MM.1S (cell line): ENCODE data around the gene ZW10.

Experiments
- DNase-seq: peaks from one replicate; pipeline ENCODE4 v3.0.0-alpha.2; 2015
- H2AFZ ChIP-seq: fragments of 300-600 bp; sonication (generic); 2 replicates; pipeline ENCODE4 v1.6.0; 2016; ENCODE audit warnings: antibody characterized with exemption, low read length
- H3F3A ChIP-seq: fragments of 300-600 bp; sonication (generic); 2 replicates; pipeline ENCODE4 v1.6.1; 2016; ENCODE audit warnings: mild to moderate bottlenecking, antibody characterized with exemption, low read length, moderate library complexity, mixed read lengths; ENCODE audit not compliant: insufficient read depth
- H3K27ac ChIP-seq: fragments of 300-600 bp; sonication (generic); 2 replicates; pipeline ENCODE4 v1.5.1; 2016; ENCODE audit warnings: mild to moderate bottlenecking, low read length
- H3K27me3 ChIP-seq: fragments of 300-600 bp; sonication (generic); replicated peaks from 2 replicates; pipeline ENCODE4 v1.6.0; 2016; ENCODE audit warnings: low read length; ENCODE audit not compliant: insufficient read depth
- H3K36me3 ChIP-seq: fragments of 300-600 bp; sonication (generic); replicated peaks from 2 replicates; pipeline ENCODE4 v1.6.1; 2016; ENCODE audit warnings: mild to moderate bottlenecking, low read length, mixed read lengths; ENCODE audit not compliant: insufficient read depth
- H3K4me1 ChIP-seq: fragments of 300-600 bp; sonication (generic); 2 replicates; pipeline ENCODE4 v1.6.1; 2016; ENCODE audit warnings: low read length, mixed read lengths
- H3K4me2 ChIP-seq: fragments of 300-600 bp; sonication (generic); 2 replicates; pipeline ENCODE4 v1.6.0; 2016; ENCODE audit warnings: low read depth, low read length
- H3K4me3 ChIP-seq: fragments of 300-600 bp; sonication (generic); 2 replicates; pipeline ENCODE4 v1.5.1; 2016; ENCODE audit warnings: low read length, mixed read lengths
- H3K79me2 ChIP-seq: fragments of 300-600 bp; sonication (generic); 2 replicates; pipeline ENCODE4 v1.6.1; 2016; ENCODE audit warnings: mixed run types, low read length, mixed read lengths
- H3K9ac ChIP-seq: fragments of 300-600 bp; sonication (generic); 2 replicates; pipeline ENCODE4 v1.6.1; 2016; ENCODE audit warnings: low read length, mixed read lengths
- H3K9me2 ChIP-seq: fragments of 300-600 bp; sonication (generic); replicated peaks from 2 replicates; pipeline ENCODE4 v1.6.1; 2016; ENCODE audit warnings: mild to moderate bottlenecking, low read length, mixed read lengths; ENCODE audit not compliant: insufficient read depth
- H3K9me3 ChIP-seq: fragments of 300-600 bp; sonication (generic); replicated peaks from 2 replicates; pipeline ENCODE4 v1.6.1; 2016; ENCODE audit warnings: mild to moderate bottlenecking, low read length, mixed read lengths; ENCODE audit not compliant: insufficient read depth
- H4K20me1 ChIP-seq: fragments of 300-600 bp; sonication (generic); 2 replicates; pipeline ENCODE4 v1.6.1; 2016; ENCODE audit warnings: mild to moderate bottlenecking, low read length, moderate library complexity, mixed read lengths; ENCODE audit not compliant: insufficient read depth
- EZH2 ChIP-seq: fragments of 300-600 bp; sonication (generic); optimal IDR thresholded peaks from 2 replicates; pipeline ENCODE3; 2017; ENCODE audit warnings: low read depth, mild to moderate bottlenecking, antibody characterized with exemption, low read length, mixed read lengths
- EZH2phosphoT487 ChIP-seq: fragments of 300-600 bp; sonication (generic); IDR thresholded peaks from 2 replicates; pipeline ENCODE4 v1.6.1; 2018; ENCODE audit warnings: antibody characterized with exemption, low read length
- TF ChIP-seq, protein P1 (sequence below): fragments of 300-600 bp; sonication (generic); IDR thresholded peaks from 2 replicates; pipeline ENCODE4 v1.5.1; 2016; ENCODE audit warnings: antibody characterized with exemption, low read length, mixed read lengths

ZW10 gene

DNA sequence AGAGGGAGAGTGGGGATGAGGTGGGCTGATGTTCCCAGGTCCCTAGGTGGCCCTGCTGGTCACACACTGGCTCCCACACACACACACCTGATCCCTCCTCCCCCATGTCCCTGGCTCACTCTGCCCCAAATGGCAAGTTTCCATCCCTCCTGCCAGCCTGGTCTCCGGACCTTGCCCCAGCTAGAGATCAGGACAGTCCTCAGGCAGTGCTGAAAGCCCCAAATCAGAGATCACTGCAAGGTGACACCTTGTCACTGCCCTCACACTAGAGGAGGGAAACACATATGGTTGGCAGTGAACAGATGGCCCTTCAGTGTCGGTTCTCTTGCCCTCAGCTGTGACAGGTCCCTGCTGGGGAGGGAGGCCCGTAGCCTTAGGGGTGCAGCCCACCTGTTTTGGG lies 75.0 kb downstream of the ZW10 start:
- TF ChIP-seq EZH2phosphoT487: no peak
- TF ChIP-seq, protein P1, sequence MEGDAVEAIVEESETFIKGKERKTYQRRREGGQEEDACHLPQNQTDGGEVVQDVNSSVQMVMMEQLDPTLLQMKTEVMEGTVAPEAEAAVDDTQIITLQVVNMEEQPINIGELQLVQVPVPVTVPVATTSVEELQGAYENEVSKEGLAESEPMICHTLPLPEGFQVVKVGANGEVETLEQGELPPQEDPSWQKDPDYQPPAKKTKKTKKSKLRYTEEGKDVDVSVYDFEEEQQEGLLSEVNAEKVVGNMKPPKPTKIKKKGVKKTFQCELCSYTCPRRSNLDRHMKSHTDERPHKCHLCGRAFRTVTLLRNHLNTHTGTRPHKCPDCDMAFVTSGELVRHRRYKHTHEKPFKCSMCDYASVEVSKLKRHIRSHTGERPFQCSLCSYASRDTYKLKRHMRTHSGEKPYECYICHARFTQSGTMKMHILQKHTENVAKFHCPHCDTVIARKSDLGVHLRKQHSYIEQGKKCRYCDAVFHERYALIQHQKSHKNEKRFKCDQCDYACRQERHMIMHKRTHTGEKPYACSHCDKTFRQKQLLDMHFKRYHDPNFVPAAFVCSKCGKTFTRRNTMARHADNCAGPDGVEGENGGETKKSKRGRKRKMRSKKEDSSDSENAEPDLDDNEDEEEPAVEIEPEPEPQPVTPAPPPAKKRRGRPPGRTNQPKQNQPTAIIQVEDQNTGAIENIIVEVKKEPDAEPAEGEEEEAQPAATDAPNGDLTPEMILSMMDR: no peak
- TF ChIP-seq EZH2: no peak
- no peaks in the 10 kb centered on the region for H4K20me1 ChIP-seq
- no peaks in the 10 kb centered on the region for H3K9me3 ChIP-seq
- H2AFZ ChIP-seq: no peak overlapping the region
- no peak overlapping the region for H3K27ac ChIP-seq
- no peaks in the 10 kb centered on the region for H3K79me2 ChIP-seq
- no peaks in the 10 kb centered on the region for H3K4me1 ChIP-seq
- no peaks in the 10 kb centered on the region for H3K36me3 ChIP-seq
- no peaks in the 10 kb centered on the region for H3K27me3 ChIP-seq
- H3K4me2 ChIP-seq: no peak overlapping the region
- H3F3A ChIP-seq: no peaks in the 10 kb centered on the region
- H3K9ac ChIP-seq: no peak overlapping the region
- H3K9me2 ChIP-seq: no peaks in the 10 kb centered on the region
- no peak for DNase-seq
- no peak overlapping the region for H3K4me3 ChIP-seq

GRCh38 chr11:113697756-113698407 lies 75.6 kb downstream of the ZW10 start:
- H3K4me2 ChIP-seq: no peak overlapping the region
- no peak for DNase-seq
- TF ChIP-seq, protein P1: no peak
- TF ChIP-seq EZH2phosphoT487 (no peak), EZH2 (no peak)
- no peaks in the 10 kb centered on the region for H3F3A ChIP-seq
- no peak overlapping the region for H3K27ac ChIP-seq
- no peak overlapping the region for H3K4me3 ChIP-seq
- no peaks in the 10 kb centered on the region for H4K20me1 ChIP-seq
- H3K36me3 ChIP-seq: no peaks in the 10 kb centered on the region
- no peaks in the 10 kb centered on the region for H3K79me2 ChIP-seq
- no peak overlapping the region for H2AFZ ChIP-seq
- no peaks in the 10 kb centered on the region for H3K9me3 ChIP-seq
- H3K4me1 ChIP-seq: no peaks in the 10 kb centered on the region
- no peak overlapping the region for H3K9ac ChIP-seq
- H3K27me3 ChIP-seq: no peaks in the 10 kb centered on the region
- no peaks in the 10 kb centered on the region for H3K9me2 ChIP-seq

GRCh38 chr11:113697111-113697510 lies 76.4 kb downstream of the ZW10 start:
- DNase-seq: no peak
- TF ChIP-seq, protein P1: no peak
- TF ChIP-seq EZH2 (no peak), EZH2phosphoT487 (no peak)
- H3K27me3 ChIP-seq: no peaks in the 10 kb centered on the region
- H3K9ac ChIP-seq: no peak overlapping the region
- no peak overlapping the region for H2AFZ ChIP-seq
- no peak overlapping the region for H3K4me2 ChIP-seq
- H3K4me1 ChIP-seq: no peaks in the 10 kb centered on the region
- no peak overlapping the region for H3K27ac ChIP-seq
- H3K9me3 ChIP-seq: no peaks in the 10 kb centered on the region
- H3K9me2 ChIP-seq: no peaks in the 10 kb centered on the region
- H3K36me3 ChIP-seq: no peaks in the 10 kb centered on the region
- H3K79me2 ChIP-seq: no peaks in the 10 kb centered on the region
- no peaks in the 10 kb centered on the region for H3F3A ChIP-seq
- H3K4me3 ChIP-seq: no peak overlapping the region
- H4K20me1 ChIP-seq: no peaks in the 10 kb centered on the region
